NT2/D1 (cell line): ENCODE data around the gene SHQ1.

ENCODE experiments used
- YY1 ChIP-seq: IDR thresholded peaks from 2 replicates; pipeline ENCODE4 v1.6.1; 2011; ENCODE audit not compliant: insufficient read length, insufficient read depth
- ZNF274 ChIP-seq: IDR thresholded peaks from 2 replicates; pipeline ENCODE4 v1.6.1; 2011; ENCODE audit warnings: mild to moderate bottlenecking, low read depth, low read length

DNA sequence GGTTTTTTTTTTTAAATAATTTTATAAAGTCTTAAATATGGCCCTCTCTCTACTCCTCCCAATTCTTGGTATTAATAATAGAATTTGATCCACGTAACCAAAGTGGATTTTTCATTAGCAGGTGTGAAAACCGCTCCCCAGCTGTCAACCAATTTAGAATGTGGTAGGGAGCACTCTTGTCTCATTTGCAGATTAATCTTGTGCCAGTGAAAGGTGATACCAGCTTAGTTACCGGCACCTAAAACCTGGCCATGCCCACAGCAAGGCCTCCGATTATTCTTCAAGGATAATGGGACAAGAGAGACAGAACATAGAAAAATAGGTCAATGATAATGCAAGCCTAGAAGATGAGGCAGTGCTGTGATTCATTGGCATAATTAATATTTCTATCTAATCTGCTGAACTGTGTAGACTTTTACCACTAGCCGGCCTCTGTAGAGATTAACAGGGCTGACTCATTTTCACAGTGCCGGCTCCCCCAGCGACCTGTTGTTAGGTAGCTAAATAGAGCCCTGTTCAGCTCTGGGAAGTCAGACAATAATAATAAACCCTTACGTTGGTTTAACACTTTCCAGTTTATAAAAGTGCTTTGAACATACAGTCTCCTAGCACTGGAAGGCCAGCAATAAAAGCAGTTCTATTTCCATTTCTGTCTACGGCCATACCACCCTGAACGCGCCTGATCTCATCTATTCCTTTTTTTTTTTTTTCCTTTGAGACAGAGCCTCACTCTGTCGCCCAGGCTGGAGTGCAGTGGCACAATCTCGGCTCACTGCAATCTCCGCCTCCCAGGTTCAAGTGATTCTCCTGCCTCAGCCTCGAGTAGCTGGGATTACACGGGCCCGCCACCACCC lies 102.9 kb downstream of the SHQ1 start:
- TF ChIP-seq ZNF274 (no peak), YY1 (no peak)
